Activated T-helper 1 cell treated with Interleukin-2 at 50 U/mL for 16 hours (primary cell): ENCODE data around the gene STYXL1.
A peak's percentile ranks its signal among the peaks of the same experiment; 100 is the strongest.
"Not testable (repeated sequence)": the region's sequence is repeated elsewhere in the genome, so short reads cannot be mapped to it uniquely, and the experiment has no call there.

ENCODE experiments used
- DNase-seq: peaks from one replicate; pipeline ENCODE4 v3.0.0-alpha.2; 2020; ENCODE audit warnings: low read depth

STYXL1 gene

DNA sequence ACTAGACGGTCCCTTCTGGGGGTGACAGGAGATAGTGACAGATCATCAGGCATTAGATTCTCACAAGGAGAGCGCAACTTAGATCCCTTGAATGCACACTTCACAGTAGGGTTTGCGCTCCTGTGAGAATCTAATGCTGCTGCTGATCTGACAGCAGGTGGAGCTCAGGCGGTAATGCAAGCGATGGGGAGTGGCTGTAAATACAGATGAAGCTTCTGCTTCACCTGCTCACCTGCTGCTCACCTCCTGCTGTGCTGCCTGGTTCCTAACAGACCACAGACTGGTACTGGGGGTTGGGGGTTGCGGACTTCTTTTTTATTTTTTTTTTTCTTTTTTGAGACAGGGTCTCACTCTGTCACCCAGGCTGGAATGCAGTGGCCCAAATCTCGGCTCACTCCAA lies 18.1 kb downstream of the STYXL1 start:
- DNase-seq = not testable (repeated sequence)

DNA sequence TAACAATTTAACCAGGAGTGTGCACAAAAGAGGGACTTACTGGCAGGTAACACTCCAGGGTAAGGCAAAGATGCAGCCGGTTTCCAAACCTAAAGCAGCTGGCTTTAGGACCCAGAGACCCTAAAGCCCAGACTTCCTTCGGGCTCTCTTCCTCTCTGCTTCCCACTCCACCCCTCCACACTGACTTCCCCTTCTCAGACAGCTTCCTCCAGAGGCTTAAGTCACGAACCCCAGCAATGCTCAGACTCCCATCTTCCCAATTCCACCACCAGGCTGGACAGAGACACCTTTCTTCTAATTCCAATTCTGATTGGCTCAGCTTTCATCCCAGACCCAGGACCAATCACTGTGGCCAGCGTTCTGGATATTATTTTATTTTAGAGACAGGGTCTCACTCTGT lies 24.8 kb downstream of the STYXL1 start:
- DNase-seq = no peak

DNA sequence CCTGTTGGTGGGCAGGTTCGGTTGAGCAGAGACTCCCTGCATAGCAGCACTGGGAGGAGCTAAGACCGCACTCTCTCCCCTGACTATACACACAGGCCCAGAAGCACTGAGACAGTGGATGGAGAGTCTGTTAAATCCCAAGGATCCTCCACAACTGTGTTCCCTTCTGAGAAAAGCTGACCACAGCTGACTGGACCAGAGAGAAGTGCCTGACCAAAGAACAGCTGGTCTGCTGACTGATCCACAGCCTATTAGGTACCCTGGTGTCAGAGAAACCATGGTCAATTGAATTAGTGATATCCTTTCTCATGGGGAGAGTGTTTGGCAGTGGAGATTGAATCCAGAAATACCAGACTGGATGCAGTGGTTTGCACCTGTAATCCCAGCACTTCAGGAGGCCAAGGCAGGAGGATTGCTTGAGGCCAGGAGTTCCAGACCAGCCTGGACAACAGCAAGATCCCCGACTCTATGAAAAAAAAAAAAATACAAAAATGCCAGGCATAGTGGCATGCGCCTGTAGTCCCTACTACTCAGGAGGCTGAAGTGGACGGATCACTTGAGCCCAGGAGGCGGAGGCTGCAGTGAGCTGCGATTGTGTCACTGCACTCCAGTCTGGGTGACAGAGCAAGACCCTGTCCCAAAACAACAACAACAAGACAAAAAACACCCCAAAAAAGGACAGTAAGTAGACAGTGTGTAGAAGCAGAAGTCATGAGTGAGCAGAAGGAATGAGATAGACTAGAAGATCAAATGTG lies 25.6 kb downstream of the STYXL1 start:
- no peak for DNase-seq

DNA sequence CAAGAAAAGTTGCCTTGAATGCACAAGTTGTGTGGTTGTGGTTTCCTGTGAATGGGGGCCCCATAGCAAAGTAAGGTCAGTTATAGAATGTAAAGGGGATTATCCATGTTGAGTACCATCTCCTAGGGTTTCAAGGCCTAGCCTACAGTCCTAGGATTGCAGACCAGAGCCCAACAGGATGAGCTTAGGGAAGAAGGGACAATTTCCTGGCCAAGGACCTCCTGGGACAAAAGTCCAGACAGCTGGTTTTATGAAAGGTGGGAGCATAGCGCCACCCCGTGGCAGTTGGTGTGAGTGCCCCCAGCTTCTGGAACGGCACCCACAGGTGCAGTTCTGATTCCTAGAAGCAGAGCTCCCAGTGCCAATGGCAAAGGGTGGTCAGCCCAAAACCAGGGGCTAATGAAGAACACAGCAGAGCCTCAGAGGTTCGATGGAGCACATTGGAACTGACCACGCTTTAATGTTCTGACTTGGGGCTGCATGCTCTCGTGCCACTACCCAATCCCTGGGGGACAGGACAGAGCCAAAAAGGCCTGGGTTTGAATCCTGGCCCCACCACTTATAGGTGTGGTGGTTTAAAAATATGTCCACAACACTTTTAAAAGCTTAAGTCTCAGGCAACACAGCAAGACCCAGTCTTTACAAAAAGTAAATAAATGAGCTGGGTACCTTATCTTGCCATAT lies 27.6 kb downstream of the STYXL1 start:
- peak; percentile 49 for DNase-seq

DNA sequence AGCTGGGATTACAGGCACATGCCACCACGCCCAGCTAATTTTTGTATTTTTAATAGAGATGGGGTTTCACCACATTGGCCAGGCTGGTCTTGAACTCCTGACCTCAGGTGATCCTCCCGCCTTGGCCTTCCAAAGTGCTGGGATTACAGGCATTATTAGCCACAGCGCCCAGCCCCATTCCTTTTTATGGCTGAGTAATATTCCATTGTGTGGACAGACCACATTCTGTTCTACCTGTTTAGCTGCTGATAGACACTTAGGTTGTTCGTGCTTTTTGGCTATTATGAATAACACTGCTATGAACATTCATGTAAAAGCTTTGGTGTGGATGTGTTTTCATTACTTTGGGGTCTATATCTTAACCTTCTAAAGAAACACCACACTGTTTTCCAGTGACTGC lies 29.3 kb downstream of the STYXL1 start:
- not testable (repeated sequence) for DNase-seq

DNA sequence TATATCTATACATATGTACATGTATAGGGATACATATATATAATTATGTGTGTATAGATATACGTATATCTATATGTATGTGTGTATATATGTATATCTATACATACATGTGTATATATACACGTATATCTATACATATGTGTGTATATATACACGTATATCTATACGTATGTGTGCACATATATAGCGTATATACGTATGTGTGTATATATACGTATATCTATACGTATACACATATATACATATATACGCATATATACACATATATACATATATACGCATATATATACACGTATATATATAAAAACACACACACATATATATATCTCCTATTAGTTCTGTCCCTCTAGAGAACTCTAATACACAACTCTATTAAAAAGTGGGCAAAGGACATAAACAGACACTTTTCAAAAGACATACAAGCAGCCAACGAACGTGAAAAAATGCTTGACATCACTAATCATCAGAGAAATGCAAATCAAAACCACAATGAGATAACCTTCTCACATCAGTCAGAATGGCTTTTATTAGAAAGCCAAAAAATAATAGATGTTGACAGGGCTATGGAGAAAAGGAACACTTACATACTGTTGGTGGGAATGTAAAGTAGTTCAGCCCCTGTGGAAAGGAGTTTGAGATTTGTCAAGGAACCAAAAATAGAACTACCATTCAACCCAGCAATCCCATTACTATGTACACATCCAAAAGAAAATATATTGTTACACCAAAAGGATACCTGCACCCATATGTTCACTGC lies 31.4 kb downstream of the STYXL1 start:
- no peak for DNase-seq

DNA sequence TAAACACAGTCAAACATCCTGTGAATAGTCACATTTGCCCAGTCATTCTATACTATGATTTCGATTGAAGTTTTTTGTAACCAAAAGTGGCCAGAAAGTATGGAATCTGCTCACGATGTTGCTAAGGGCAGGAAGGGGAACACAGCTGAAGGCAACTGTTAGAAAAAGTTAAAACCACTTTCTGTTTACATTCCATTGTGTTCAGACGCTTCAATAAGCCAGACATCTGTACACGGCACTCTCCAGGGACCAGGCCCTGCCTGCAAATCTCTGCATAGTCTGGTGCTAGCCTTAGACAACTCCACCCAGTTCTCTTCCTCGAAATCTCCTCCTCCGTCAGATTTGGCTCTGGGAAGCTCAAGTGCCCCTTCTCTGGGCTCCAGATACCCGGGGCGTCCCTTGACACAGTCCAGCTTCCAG lies 36.3 kb downstream of the STYXL1 start:
- no peak for DNase-seq

DNA sequence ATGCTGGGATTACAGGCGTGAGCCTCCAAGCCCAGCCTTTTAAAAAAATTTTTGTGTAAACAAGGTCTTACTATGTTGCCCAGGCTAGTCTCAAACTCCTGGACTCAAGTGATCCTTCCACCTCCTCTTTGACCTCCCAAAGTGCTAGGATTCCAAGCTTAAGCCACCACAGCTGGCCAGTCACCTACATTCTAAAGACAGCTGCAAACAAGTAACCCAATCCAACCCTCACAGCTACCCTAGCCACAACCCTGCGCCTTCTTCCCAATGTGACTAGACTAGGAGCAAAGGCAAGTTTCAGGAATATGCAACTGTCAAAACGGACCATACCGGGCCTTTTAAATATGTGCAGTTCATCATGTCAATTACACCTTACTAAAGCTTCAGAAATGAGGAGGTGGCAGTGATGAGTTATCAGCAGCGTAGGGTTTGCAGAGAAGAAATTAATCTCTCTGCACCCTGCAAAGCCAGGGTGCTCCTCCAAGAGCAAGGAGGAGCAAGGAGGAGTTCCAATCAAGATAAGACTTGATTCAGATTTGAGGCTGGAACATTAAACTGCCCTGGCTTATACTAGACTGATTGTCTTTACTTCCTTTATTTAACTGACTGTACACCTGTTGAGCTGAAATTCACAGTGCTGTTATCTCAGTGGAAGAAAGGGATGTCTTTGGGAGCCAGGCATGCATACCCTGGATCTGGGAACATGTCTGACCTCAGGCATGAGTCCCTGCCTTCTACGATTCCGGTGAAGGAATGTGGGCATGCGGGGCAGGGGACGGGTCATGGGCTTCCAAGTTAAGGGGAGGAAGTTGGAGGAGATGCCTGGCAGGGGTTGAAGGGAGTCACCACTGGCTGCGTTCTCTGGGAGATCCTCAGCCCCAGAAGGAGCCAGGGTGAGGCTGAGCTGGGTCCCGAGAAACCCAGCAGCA lies 37.9 kb downstream of the STYXL1 start:
- DNase-seq = no peak

DNA sequence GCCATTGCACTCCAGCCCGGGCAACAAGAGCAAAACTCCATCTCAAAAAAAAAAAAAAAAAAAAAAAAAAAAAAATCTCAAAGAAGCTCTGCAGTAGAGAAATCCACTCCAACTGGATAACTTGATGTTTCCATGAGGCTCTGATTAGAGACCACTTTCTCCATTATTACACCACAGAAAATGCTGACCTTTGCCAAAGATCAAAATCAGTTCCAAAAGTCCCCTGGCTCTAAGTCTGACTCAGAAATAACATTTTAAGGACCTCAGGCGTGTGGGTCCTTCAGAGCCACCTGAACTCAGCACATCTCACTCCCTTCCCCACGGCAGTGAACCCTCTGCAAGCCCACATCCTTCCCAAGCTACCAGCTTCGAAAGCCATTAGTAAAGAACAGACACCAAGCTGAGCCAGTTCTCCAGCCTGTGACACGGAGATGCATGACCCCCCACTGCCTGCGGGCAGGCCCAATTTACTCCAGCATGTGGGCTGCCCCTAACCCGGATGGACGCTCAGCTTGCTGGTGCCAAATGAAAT lies 39.6 kb downstream of the STYXL1 start:
- no peak for DNase-seq

DNA sequence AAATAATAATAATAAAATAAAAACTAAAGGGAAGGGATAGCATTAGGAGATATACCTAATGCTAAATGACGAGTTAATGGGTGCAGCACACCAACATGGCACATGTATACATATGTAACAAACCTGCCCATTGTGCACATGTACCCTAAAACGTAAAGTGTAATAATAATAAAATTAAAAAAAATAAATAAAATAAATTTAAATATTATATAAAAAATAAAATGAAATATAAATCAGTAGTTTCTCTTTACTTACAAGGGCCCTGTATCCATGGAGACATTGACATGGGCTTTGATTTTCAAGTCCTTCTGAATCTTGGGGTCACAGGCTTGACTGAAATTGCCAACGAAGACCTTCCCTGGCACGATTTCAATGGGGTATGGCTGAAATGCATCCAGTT lies 42.8 kb downstream of the STYXL1 start:
- DNase-seq = not testable (repeated sequence)

DNA sequence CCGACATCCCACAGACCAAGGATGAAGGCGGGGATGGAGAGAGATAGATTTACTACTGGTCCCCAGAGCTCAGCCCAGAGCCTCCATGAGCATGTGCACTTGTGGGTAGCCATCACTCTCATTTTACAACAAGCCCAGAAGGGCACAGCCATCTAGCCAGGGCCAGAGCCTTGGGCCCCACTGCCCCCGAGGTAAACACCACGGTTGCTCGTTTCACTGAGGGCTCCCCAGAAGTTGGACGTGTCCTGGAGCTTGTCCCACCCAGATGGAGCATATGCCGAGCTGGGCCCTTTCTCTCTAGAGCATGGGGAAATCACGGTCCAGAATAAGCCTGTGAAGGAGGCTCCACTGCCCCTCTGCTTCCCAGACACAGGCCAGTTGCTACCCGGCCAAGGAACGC lies 44.4 kb downstream of the STYXL1 start:
- no peak for DNase-seq

DNA sequence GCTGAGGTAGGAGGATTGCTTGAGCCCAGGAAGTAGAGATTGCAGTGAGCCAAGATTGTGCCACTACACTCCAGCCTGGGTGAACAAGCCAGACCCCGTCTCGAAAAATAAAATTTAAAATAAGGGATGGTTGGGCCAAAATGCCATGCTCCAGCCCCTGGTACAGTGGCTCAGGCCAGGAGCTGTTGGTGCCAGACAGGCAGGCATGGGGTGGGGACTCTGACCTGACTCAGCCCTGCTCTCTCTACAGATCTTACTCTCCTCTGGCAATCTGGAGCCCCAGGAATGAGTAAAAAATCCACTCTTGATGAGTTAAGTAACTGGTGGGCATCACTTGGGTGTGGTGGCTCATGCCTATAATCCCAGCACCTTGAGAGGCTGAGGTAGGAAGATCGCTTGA lies 45.0 kb downstream of the STYXL1 start:
- no peak for DNase-seq

DNA sequence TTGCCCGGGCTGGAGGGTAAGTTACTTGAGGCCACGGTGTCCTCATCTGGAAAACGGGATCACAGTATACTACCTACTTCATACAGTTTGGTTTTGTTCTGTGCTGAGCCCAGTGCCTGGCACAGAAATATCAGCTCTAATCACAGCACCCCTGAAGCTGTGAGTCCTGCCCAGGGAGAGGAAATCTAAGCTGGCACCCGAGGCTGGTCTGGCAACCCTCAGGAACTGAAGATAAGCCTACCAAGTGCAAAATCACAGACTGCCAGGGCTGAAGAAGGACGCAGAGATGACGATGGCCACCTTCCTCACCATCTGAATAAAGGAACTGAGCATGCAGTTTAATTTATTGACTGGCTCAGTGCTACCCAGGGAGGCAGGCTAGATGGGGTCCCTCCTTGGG lies 45.7 kb downstream of the STYXL1 start:
- no peak for DNase-seq

DNA sequence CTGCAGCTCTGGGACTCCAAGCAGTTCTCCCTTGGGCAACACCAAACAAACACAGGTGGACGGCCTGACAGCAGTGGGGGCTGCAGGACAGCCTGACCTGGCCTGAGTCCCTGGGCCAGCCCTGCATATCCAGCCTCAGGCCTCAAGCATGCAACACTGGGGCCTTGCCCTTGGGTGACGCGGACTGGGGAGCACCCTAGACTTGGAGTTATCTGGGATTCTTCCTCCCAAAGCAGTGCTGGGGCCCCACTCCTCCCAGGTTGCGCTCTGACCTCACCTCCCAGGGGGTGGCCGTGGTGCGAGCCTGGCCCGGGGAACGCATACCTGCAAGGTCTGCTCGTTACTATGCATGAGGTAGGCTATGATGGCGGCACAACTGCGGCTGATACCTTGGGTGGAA lies 47.2 kb downstream of the STYXL1 start:
- DNase-seq = no peak

DNA sequence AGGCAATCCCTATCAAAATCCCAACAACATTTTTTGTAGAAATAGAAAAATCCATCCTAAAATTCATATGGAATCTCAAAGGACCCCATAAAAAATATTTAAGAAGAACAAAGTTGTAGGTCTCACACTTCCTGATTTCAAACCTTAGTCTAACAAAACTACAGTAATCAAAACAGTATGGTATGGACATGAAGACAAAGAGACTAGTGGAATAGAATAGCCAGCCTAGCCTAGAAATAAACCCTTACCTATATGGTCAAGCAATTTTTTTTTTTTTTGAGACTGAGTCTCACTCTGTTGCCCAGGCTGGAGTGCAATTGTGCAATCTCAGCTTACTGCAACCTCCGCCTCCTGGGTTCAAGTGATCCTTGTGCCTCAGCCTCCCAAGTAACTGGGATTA lies 49.8 kb downstream of the STYXL1 start:
- DNase-seq = no peak

DNA sequence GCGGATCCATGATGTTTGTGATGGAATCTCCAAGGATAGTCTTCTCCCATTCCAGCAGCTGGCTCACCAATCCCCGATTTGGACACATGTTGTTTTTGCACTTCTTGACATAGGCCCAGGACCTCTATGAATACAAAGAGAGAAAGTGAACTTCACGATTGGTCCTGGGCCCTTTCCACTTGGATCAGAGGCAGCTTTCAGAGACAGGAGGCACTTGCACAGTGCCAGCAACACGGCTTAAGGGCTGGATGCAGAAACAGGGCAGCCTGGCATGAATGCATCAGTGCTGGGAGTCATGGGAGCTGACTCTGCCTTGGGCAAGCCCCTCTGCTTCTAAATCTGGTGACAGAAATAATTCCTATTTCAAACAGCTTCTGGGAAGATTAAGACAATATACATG lies 51.3 kb downstream of the STYXL1 start:
- no peak for DNase-seq

DNA sequence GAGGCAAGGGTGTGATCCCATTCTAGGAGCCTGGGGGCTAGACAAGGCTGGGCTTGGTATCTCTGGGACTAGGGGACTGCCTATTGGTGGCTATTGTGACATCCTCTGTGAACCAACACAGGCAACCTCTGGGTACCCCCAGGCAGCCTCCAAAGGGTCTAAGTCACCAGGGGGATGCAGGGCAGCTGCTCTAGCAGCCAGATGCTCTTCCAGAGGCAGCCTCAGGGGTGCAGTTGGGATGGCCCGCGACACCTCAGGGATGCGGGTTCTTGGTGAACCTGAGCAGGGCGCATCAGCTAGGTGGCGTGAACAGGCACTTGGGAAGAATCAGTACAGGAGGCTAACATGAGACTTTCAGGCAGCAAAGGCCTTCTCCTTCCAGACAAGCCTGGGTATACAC lies 51.8 kb downstream of the STYXL1 start:
- DNase-seq = no peak

DNA sequence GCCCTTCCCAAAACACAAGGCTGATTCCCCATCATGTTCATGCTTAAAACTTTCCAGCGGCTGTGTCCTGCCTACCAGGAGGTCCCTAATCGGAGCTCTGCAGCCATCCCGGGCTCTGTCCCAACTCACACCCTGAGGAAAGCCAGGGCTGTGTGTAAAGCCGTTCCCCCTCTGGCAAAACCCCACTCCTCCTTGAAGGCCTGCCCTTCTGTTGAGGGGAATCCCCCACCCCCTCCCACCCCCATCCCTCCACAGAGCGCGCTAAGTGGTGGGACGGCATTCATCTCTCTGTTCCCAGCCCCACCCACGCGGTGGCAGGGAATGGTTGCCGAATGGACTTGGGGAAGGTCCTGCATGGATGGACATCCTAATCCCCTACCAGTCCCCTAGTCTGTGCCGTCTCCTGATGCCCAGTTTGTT lies 52.7 kb downstream of the STYXL1 start:
- DNase-seq = no peak

DNA sequence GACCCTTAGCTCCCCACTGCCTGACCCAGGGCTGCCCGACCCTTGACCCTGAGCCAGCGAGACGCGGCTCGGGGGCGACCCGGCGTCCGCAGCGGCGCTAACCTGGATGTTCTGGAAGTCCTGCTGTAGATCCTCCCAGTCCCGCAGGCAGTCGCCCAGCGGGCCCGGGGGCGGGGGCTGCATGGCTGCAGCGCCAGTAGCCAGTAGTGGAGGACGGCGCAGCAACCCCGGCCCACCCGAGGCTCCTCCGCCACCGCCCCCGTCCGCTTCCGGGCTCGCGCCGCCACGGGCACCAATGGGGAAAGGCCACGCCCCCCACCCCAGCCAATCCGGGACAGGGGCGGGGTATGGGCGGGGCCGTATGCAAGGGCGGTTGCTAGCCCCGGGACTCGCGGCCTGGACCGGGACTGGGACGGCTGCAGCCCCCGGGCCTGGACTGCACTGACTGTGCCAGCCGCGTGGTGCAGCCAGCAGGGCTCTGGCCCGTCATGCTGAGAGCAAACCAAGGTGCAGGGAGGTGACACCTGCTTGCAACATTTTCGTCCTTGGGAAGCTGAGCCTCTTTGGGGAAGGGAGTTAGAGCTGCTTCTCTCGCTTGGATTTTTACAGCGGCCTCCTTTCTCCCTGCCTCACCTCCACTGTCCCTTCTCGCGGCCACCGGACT lies 53.3 kb downstream of the STYXL1 start, which contains the start of gene TMEM120A:
TMEM120A (minus strand) TSS at position 208 of the 664 bp plus-strand sequence; CDS start at position 183, 25 bp downstream.
- DNase-seq = peak; percentile 93

DNA sequence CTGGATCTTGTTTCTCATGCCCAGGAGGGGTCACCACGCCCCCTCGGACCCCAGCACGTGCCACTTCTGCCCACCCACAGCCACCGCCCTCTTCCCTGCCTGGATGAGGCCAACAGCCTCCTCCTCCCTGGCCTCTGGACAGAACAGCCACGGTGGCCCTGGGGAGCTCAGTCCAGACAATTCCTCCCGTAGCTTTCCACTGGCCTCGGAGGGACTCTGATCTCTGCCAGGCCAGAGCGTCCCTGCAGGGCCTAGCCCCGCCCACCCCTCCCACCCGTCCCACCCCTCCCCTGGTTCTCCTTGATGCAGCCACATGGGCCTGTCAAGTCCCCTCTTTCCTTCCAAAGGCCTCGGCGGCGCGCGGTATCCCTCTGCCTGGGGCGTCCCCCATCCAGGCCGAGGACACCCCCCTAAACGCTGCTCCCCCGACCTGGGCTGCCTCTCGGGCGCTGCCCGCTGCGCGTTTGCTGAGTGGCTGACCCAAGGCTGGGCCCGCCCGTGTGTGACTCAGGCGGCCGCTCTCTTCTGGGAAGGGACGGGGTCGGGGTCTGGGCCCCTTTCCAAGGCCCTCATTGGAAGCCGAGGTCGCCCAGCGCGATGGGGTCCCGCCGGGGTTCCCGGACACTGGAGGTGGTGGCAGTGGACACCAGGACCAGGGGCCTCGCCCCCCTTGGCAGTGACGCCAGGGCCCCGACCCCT lies 54.0 kb downstream of the STYXL1 start:
- no peak for DNase-seq
